ENCODE data around the gene PPT1. TPM values are rescaled to one million over a fixed set of nuclear protein-coding genes. Genes with fewer than 3 reads are reported as not detected.

The PPT1 gene
- total RNA-seq, 2 donors from 2014 or later = 86.2 to 126 TPM

DNA sequence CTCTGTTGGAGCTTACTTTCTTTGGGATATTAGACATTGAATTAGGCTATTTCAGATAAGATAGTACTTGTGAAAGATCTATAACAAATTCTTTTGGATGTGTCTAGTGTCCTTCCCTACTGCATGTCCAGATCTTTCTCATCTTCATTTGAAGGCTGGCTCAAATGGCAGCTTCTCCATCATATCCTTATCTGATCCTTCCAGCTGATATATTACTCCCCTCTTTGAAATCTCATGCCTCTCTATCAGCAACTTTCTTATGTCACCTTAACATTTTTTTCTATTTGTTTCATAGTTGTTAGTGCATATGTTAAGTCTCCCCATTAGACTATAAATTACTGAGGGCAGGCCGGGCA is 39.0 kb downstream of the PPT1 start:
- Histone ChIP-seq H3K36me3 (no peaks in the 10 kb centered on the region), H3K4me1 (replicated peaks) (no peaks in the 10 kb centered on the region), H3K4me3 (no peak overlapping the region), H3K27ac (no peak overlapping the region), H3K27me3 (replicated peaks; ENCODE audit: insufficient read depth) (no peaks in the 10 kb centered on the region), H3K9me3 (no peaks in the 10 kb centered on the region)
- WGBS = 81% methylated on average over 1 of the region's 1 CpG
- intact Hi-C loops (cut with DNase I) = no loop called here
- DNase-seq (ENCODE audit: low spot score) = no peak
- TF ChIP-seq, protein P1, sequence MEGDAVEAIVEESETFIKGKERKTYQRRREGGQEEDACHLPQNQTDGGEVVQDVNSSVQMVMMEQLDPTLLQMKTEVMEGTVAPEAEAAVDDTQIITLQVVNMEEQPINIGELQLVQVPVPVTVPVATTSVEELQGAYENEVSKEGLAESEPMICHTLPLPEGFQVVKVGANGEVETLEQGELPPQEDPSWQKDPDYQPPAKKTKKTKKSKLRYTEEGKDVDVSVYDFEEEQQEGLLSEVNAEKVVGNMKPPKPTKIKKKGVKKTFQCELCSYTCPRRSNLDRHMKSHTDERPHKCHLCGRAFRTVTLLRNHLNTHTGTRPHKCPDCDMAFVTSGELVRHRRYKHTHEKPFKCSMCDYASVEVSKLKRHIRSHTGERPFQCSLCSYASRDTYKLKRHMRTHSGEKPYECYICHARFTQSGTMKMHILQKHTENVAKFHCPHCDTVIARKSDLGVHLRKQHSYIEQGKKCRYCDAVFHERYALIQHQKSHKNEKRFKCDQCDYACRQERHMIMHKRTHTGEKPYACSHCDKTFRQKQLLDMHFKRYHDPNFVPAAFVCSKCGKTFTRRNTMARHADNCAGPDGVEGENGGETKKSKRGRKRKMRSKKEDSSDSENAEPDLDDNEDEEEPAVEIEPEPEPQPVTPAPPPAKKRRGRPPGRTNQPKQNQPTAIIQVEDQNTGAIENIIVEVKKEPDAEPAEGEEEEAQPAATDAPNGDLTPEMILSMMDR (IDR thresholded peaks at IDR 0.05) = no peak
- TF ChIP-seq POLR2A (IDR thresholded peaks at IDR 0.05) (no peak), POLR2AphosphoS5 (IDR thresholded peaks at IDR 0.05) (no peak)

DNA sequence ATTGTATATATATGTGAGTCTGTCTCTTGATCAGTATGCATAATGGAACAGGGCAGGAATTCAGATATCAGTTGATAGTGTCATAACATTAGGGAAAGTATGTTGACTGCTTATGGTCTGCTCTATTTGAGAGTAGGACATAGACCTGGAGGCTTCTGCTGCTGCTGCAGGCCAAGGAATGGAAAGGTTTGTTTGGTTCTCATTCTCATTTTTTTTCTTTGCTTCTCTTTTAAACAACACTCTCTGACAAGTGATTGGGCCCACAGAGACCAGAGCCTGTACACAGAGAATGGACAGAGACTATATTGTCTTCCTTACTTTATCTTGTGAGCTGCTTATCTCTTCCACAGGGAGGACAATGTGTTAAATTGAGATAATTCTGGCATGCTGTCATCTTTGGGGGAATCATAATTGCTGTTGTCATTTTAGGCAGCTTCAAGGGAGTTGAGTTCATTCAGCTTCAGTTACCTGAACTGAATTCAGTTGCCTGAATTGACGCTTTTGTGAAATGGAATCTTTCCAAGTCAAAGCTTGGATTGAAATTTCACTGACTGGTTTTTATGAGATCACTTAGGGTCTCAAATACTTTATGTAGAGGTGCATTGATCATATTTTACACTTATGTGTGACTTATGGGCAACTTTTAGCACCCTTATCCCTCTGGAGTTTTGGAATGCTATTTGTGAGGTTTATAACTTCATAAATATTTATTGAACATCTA is 39.6 kb downstream of the PPT1 start:
- no peaks in the 10 kb centered on the region for H3K9me3 ChIP-seq
- WGBS = 54% methylated on average over 1 of the region's 1 CpG
- no peak overlapping the region for H3K27ac ChIP-seq
- H3K4me3 ChIP-seq = no peak overlapping the region
- intact Hi-C loops (cut with DNase I) = no loop called here
- H3K36me3 ChIP-seq = no peaks in the 10 kb centered on the region
- TF ChIP-seq POLR2A (IDR thresholded peaks at IDR 0.05) (no peak), POLR2AphosphoS5 (IDR thresholded peaks at IDR 0.05) (no peak)
- TF ChIP-seq, protein P1 (IDR thresholded peaks at IDR 0.05) = no peak
- no peaks in the 10 kb centered on the region for H3K27me3 ChIP-seq (replicated peaks; ENCODE audit: insufficient read depth)
- H3K4me1 ChIP-seq (replicated peaks) = no peaks in the 10 kb centered on the region
- DNase-seq (ENCODE audit: low spot score) = no peak

DNA sequence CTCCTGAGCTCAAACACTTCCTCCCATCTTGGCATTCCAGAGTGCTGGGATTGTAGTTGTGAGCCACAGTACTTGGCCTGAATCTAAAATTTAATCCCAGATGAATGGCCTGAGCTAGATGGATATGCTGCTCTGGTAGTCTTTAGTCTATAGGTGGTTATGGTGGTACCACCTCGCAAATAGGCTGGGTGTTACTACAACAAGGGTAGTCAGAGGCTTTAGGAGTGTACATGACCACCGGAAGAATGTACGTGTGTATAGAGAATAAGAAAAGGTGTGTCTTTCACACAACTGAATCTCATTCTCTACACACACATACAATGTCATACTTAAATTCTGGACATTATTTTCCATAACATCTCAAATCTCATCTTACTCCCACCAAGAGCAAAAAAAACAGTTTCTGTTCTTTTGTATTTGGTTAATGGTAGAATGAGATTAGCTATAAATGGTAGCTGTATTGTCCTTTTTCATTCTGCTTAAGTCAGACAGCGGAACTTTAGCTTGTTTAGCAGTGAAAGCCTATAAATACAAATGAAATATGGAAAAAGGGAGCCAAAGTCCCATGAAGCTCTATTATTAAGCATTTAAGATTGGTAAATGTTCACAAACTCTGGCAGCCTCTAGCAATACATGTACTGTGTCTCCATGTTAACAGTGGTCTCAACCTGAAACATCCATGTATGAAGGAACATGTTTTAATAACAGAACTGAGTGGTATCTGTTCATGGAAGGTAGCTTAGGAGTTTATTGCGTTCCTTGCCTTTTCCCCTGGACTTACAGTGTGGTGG is 40.3 kb downstream of the PPT1 start:
- no peaks in the 10 kb centered on the region for H3K36me3 ChIP-seq
- intact Hi-C loops (cut with DNase I) = no loop called here
- no peaks in the 10 kb centered on the region for H3K9me3 ChIP-seq
- H3K4me3 ChIP-seq = no peak overlapping the region
- 93% methylated on average over 5 of the region's 5 CpGs for WGBS
- H3K4me1 ChIP-seq (replicated peaks) = no peaks in the 10 kb centered on the region
- DNase-seq (ENCODE audit: low spot score) = no peak
- H3K27me3 ChIP-seq (replicated peaks; ENCODE audit: insufficient read depth) = no peaks in the 10 kb centered on the region
- no peak overlapping the region for H3K27ac ChIP-seq
- TF ChIP-seq POLR2AphosphoS5 (IDR thresholded peaks at IDR 0.05) = no peak
- TF ChIP-seq, protein P1 (IDR thresholded peaks at IDR 0.05) = no peak
- no peak for TF ChIP-seq POLR2A (IDR thresholded peaks at IDR 0.05)

DNA sequence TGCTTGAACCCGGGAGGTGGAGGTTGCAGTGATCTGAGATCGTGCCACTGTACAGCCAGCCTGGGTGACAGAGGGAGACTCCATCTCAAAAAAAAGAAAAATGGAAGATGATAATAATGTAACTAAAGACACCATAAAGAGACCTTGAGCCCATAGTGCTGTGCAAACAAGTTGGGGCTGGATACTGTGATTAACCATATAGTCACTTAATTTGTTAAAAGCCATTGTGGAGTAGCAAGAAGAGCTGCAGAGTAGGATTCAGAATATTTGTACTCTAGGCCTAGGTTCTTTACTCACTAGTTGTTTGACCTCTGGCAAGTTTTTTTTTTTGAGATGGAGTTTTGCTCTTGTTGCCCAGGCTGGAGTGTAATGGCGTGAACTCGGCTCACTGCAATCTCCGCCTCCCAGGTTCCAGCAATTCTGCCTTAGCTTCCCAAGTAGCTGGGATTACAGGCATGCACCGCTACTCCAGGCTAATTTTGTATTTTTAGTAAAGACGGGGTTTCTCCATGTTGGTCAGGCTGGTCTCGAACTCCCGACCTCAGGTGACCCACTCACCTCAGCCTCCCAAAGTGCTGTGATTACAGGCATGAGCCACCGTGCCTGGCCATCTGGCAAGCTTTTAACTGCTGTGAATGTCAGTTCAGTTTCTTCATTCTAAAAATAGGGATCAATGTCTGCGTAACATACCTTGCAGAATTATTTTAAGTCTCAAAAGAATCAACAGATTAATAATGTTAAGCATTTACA is 43.7 kb downstream of the PPT1 start:
- no peak for TF ChIP-seq POLR2A (IDR thresholded peaks at IDR 0.05)
- TF ChIP-seq POLR2AphosphoS5 (IDR thresholded peaks at IDR 0.05) = no peak
- TF ChIP-seq, protein P1 (IDR thresholded peaks at IDR 0.05) = no peak
- no peaks in the 10 kb centered on the region for H3K4me1 ChIP-seq (replicated peaks)
- H3K27ac ChIP-seq = no peak overlapping the region
- H3K4me3 ChIP-seq = no peak overlapping the region
- 86% methylated on average over 11 of the region's 11 CpGs for WGBS
- H3K9me3 ChIP-seq = no peaks in the 10 kb centered on the region
- intact Hi-C loops (cut with DNase I) = no loop called here
- H3K36me3 ChIP-seq = no peaks in the 10 kb centered on the region
- DNase-seq (ENCODE audit: low spot score) = no peak
- H3K27me3 ChIP-seq (replicated peaks; ENCODE audit: insufficient read depth) = no peaks in the 10 kb centered on the region

All from prostate gland (tissue), 2 donors.